ENCODE results near the gene RAB26. TPM values are rescaled to one million over a fixed set of nuclear protein-coding genes. Genes with fewer than 3 reads are reported as not detected.
"Not testable (repeated sequence)": the region's sequence is repeated elsewhere in the genome, so short reads cannot be mapped to it uniquely, and the experiment has no call there.

The RAB26 gene, protein sequence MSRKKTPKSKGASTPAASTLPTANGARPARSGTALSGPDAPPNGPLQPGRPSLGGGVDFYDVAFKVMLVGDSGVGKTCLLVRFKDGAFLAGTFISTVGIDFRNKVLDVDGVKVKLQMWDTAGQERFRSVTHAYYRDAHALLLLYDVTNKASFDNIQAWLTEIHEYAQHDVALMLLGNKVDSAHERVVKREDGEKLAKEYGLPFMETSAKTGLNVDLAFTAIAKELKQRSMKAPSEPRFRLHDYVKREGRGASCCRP
- 1.7 TPM for total RNA-seq
- long read RNA-seq, partial matches to known transcripts = 4 of 7 reads
- long read RNA-seq, other reads (novel, unspliced or antisense) = 3 of 7 reads

DNA sequence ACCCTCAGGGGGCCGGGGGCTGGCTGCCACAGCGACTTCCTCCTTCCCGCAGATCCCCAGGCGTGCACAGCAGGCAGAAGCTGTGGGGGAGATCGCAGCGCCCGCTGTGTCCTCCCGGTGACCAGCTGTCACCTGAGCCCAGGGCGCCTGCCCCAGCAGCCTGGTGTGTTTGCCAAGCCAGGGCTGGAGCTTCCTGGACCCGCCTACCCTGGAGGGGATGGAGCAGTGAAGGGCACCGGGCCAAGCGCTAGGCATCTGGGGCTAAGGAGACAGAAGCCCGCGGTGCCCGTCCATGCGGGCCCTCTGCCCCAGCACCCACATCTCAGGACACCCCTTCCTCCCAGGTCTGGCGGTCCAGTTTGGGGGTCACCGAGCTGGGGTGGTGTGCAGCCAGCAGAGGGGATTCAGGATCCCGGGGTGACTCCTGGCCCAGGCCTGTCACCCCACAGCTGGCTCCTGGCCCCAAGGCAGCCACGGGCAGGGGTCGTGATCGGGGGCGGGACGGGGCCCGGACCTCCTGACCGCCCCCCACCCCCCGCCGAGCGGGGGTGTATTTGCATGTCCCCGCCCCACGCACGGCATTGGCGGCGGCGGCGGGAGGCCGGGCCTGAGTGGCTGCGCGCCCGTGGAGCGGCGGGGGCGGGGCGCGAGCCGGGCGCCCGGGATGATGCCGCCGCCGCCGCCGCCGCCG is at the start of gene RAB26:
TSS of gene RAB26 (plus strand) at position 645 of the 691 bp plus-strand sequence. CDS start 159 bp downstream, outside the sequence.
- ATAC-seq = peak; percentile 92
- DNase-seq = peak; percentile 92
- intact Hi-C loops (cut with micrococcal nuclease) = no loop called here

DNA sequence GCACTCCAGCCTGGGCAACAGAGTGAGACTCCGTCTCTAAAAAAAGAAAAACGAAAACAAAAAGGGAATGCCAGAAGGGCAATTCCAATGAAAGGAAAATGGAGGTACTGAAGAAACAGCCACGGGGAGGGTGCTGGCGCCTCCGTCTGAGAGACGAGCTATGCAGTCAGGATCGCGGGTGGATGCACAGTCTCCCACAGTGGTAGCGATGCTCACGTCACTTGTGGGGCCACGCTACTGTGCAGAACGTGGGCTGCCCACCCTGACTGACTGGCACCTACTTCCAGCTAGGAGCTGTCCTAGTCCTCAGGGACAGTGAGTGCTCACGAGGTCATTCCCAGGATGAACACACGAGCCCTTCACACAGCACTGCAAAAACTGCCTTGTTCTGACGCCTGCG is 46.8 kb upstream of the RAB26 start:
- ATAC-seq; DNase-seq; intact Hi-C loops (cut with micrococcal nuclease): not testable (repeated sequence)

DNA sequence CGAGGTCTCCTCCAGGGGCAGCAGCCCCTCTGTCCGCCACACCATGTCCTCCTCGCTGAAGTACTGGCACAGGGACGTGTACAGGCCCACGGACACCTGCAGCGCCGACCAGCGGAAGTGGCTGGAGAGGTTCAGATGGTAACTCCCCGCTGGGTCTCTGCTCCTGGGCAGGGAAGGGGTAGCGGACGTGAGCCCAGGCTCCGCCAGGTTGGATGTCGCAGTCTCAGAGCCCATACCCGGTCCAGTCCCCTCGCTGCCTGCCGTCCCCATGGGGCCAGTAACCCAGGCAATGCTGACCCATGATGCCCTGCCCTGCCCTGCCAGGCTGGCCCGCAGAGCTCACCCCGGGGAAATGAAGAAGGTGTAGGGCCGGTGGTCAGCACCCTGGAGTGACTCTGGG is 46.0 kb upstream of the RAB26 start:
- no peak for ATAC-seq
- no peak for DNase-seq
- intact Hi-C loops (cut with micrococcal nuclease) = no loop called here

DNA sequence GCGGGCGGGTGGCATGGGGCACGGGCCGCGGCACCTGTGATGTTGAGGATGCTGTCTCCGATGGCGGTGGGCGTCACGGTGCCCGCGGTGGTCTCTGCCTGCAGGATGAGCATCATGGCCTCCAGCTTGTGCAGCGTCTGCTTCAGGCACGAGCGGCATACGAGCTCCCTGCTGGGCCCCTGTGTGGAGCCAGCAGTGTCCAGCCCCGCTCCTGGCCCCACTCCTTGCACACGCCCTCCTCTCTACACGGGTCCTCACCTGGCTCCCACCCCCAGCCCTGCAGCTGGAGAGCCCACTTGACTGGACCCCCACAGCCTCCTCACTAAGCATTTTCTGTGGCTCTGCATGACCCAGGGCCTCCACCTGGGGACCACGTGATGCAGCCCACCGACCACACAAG is 44.0 kb upstream of the RAB26 start:
- intact Hi-C loops (cut with micrococcal nuclease); DNase-seq: not testable (repeated sequence)
- peak; percentile 30 for ATAC-seq

DNA sequence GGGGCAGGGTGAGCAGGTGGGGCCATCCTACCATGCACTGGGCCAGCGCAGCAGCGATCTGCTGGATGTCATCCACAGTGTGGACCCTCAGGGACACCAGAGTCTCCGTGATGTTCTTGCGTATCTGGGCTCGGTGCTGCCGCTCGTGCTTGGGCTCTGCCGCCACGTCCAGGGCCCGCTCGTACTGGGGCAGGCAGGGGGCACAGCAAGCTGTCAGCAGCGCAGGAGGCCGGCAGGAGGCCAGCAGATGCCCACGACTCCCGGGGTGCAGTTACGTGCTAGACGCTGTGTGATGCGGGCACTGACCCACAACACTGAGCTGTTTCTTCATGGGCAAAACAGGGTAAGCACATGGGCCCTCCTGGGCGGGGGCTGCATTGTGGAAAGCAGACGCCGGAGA is 43.1 kb upstream of the RAB26 start:
- intact Hi-C loops (cut with micrococcal nuclease); ATAC-seq; DNase-seq: not testable (repeated sequence)

DNA sequence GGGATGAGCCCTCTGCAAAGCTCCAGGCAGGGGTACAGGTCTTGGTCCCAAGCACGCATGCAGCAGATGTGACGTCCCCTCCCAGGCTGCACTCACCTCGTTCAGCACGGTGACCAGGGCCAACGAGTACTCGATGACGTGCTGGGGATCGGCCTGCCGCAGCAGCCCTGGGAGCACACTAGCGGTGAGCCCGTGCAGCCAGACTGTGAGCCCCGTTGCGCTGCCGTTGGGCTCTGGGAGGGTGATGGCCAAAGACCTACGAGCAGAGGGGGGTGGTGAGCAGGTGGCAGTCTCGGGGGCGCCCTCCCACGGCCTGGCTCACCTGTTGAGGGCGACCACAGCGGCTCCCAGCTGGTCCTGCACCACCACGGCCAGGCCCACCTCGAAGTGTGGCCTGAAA is 42.7 kb upstream of the RAB26 start:
- ATAC-seq; intact Hi-C loops (cut with micrococcal nuclease); DNase-seq: not testable (repeated sequence)

DNA sequence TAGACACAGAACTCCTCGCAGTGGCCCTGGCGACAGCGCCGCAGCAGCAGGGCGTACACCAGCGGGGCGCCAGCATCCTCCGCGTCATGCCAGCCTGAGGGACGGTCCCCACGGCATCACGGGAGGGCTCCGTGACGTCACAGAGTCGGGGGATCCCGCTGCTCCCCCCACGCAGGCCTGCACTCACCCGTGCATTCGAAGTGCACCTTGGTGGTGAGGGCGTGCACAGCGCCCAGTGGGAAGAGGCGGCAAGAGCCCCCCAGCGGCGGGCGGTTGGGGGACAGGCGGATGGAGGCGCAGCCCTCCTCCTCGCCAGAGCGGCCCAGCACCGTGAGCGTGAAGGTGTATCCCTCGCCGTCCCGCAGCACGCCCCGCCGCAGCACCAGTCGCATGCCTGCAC is 42.2 kb upstream of the RAB26 start:
- ATAC-seq; intact Hi-C loops (cut with micrococcal nuclease); DNase-seq: not testable (repeated sequence)

DNA sequence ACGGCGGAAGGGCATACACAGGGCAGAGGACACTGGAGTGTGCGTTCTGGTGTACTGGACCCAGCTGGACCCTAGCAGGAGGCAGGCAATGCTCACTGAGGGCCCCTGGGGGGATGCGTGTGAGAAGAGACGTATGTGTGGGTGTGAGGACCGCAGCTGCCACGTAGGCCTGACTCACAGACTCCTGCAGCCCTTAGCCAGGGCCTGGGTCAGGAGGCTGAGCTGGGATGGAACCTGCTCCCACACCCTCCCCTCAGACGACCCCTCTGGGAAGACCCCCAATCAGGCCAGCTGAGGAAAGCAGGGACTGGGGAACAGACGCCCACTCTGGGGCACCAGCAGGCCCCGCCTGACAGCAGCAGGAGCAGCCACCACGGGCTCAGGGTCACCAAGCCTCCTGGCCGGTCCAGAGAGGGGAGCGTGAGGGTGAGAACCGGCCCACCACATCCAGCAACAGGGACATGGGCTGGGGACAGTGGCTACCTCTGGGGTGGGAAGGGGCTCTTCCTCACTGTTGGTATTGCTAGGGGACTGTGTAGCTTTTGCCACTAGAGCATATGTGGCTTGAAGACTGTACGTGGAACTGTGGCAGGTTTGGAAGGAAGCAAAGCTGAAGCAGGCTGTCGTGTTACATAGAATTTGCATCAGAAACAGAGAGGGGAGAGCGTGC is 41.2 kb upstream of the RAB26 start:
- ATAC-seq; intact Hi-C loops (cut with micrococcal nuclease); DNase-seq: not testable (repeated sequence)

DNA sequence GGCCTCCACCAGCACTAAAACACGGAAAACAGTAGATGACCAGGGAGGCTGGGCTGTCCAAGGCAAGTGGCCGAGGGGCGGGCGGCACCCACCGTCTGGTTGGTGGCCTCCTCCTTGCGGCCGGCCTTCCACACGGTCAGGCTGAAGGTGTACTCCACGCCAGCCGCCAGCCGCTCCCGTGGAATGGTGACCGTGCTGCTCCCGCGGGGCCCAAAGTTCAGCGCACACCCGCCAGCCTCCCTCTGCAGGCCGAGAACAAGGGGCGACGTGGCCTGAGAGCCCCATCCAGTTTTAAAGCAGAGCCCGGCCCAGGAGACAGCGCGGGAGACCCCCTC is 40.7 kb upstream of the RAB26 start:
- DNase-seq; intact Hi-C loops (cut with micrococcal nuclease): not testable (repeated sequence)
- peak; percentile 6 for ATAC-seq

DNA sequence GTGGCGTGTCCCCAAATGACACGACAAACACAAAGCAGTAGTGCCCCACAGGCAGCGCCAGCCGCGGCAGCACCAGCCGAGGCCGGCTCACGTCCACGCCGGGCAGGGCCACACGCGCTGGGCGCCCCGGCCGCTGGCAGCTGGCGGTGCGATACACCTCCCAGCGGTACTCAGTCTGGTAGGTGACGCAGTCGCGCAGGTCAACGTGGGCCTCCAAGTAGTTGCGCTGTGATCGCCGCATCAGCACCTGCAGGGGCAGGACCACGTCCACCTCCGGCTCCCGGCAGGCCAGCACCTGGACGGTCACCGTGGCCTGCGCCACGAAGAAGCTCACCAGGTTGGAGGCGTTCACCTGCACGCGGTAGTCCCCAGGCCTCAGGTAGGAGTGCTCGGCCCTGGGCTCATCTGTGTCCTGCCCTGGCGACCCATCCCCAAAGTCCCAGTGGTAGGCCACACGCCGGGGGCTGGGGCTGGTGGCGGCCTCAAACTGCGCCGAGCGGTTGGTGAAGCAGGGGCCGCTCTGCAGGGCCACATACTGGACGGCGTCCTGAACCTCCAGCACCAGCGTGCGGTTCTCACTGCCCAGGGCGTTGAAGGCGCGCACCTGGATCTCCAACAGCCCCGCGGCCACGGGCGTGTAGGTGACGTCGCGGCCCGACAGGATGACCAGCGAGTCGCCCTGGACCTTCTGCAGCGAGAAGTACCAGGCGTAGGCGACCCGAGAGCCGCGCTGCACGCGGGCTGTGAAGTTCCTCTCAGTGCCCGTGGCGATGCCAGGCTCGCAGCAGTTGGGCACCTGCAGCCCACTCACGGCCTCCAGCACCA is 39.8 kb upstream of the RAB26 start:
- peak; percentile 9 for ATAC-seq
- intact Hi-C loops (cut with micrococcal nuclease); DNase-seq: not testable (repeated sequence)

DNA sequence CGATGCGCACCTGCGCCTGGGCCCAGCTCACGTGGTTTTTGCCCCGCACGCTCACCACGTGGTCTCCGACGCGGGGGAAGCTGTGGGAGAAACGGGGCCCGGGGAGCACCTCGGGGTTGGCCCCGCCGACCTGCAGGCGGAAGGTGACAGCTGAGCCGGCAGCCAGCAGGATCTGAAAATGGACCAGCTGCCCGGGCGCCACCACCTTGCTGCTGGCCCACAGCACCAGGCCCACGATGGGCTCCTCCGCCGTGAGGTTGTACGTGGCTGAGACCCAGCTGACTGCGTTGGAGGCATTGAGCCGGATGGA is 39.2 kb upstream of the RAB26 start:
- ATAC-seq; intact Hi-C loops (cut with micrococcal nuclease): not testable (repeated sequence)

DNA sequence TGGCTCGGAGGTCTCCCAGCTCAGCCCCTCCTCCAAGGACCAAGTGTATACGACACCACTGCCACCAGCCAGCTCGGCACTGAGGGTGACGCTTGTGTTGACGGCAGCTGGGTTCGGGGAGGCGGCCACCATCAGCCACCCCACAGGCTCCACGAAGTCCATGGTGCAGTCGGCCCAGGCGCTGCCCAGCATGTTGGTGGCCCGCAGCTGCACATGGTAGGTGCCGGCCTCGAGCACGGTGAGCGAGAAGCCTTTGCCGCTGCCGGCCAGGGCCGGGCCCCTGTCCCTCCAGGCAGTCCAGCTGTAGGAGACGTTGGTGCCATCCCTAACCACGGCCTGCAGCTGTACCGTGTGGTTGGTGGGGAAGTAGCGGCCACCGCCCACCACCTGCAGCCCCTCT is 38.6 kb upstream of the RAB26 start:
- DNase-seq; intact Hi-C loops (cut with micrococcal nuclease): not testable (repeated sequence)
- peak; percentile 11 for ATAC-seq

More for the DNA sequence above, 39.2 kb upstream of the RAB26 start:
- not testable (repeated sequence) for DNase-seq

DNA sequence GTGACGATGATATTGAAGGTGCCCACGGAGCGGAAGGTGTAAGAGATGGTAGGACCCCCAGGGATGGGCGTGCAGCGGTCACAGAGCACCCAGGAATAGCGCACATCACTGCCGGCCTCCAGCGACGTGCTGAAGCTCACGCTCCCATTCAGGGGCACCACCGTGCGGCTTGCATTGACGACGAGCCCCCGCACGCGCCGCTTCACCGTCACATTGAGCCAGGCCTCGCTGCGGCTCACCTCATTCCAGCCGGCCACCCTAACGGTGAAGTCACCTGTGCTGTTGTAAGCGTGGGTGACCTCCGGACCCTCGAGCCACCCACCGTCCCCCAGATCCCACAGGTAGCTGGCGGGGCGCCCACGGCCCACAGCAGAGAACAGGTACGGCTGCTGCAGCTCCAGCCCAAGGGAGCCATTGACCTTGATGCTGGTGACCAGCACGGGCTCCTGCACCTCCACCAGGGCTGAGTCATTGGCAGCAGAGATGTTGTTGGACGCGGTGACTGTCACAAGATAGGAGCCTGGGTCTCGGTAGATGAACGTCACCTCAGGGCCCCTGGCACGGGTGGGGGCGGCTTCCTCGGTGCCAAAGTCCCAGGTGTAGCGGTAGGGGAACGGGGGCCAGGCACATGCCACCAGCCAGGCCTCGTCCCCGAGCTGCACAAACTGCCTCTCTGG is 38.0 kb upstream of the RAB26 start:
- intact Hi-C loops (cut with micrococcal nuclease); DNase-seq: not testable (repeated sequence)
- peak; percentile 55 for ATAC-seq

DNA sequence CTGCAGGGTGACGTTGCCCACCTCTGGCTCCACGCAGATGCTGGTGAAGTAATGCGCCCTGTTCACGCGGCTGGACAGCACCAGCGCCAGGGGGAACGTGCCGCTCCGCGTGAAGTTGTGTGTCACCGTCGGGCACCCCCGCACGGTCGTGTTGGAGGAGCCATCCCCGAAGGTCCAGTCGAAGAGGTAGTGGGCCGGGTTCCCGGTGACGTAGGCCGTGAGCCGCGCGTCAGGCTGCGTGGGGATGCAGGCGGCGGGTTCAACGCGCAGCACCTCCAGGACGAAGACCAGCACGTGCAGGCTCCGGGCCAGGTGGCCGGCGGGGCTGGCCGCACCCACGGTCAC is 37.4 kb upstream of the RAB26 start:
- intact Hi-C loops (cut with micrococcal nuclease); DNase-seq: not testable (repeated sequence)
- ATAC-seq = peak; percentile 6

DNA sequence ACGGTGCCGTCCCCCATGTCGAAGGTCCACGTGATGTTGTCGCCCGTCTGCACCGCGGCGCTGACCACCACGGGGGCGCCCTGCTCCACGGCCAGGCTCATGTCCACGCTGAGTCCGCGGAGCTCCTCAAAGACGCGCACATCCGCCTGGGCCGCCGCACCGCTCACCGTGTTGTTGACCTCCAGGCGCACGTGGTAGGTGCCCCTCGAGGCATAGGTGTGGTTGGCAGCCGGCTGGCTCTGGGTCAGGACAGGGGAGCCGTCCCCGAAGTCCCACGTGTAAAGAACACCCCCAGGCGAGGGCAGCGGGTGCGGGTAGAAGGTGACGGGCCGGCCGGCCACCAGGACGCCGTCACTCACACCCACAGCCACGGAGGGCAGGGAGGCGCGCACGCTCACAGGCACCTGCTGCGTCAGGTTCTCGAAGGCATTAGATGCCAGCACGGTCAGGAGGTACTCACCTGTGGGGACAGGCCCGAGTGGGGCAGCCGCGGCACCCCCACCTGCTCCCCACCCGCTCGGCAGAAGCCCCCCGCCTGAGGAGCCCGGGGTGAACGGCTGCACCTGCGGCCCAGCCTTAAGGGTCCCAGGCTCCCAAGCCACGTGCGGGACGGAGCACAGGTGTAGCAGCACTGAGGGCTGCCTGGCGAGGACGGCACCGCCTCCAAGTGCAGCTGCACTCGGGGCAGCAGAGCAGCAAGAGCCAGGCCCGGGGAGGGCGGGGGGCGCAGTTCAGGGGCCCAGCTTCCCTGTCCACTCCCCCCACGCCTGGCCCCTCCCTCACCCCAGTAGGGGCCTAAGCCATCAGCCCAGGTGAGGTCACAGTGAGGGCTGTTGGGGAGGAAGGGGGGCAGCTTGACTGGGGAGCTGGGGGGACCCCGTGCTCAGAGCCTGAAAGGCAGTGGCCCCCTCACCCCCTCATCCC is 36.8 kb upstream of the RAB26 start:
- DNase-seq; ATAC-seq; intact Hi-C loops (cut with micrococcal nuclease): not testable (repeated sequence)

DNA sequence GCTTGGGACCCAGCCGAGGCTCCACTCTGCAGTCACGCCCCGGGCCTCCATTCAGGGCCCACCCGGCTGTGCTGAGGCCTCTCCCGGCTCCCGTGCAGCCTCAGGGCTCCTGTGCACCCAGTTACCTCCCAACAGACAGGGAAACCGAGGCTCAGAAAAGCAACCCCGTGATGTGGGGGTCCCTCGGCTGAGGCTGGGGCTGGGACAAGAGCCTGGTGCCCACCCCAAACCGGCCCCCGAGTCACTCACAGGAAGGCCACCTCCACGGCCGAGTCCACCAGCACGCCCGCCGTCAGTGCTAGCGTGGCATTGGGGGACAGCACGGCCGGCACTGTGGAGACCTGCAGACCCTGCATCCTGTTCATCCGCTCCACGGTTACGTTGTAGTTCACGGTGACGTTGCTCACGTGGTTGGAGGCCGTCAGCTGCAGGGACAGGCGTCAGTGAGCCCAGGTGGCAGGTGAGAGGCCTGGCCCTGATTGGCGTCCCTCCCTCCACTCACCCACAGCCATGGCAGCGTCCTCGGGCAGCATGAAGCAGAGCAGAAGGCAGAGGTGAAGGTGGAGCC is 35.8 kb upstream of the RAB26 start:
- ATAC-seq; intact Hi-C loops (cut with micrococcal nuclease); DNase-seq: not testable (repeated sequence)

DNA sequence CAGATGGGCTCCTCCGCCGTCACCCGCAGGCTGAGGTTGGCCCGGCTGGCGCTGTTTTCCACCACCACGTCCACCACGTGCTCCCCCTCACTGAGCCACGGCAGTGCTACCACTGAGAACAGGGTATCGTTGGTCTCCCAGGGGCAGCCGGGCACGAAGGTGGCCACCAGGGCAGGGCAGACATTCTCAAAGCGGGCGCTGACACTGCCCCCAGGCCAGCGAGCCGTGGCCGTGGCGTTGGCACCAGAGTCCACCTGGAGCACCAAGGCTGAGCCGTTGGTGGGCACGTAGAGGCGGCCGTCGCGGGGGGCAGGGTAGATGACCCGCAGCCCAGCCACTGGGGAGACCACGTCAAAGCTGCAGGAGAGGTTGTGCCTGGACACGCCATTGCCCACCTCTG is 34.2 kb upstream of the RAB26 start:
- intact Hi-C loops (cut with micrococcal nuclease); ATAC-seq; DNase-seq: not testable (repeated sequence)
